GM12878 (cell line): Measurements from ENCODE around the gene SYNPO2L. TPM values are rescaled to one million over a fixed set of nuclear protein-coding genes. Genes with fewer than 3 reads are reported as not detected.

ENCODE experiments used
- ATAC-seq: fragments of 200-7000 bp; cut with Tn5 transposase; 3 replicates; pipeline ENCODE4 v1.9.1; 2020; ENCODE audit warnings: mild to moderate bottlenecking, moderate library complexity
- Bru-seq: library from RNA; stranded (reverse); fragments of 400-500 nt; gene quantifications from one replicate; lab custom pipeline; 2021; lab: Mats Ljungman, UMichigan
- BruChase-seq, 2 experiments: library from RNA; stranded (reverse); fragments of 400-500 nt; gene quantifications; one replicate each; lab custom pipeline; 2021; lab: Mats Ljungman, UMichigan
- BruUV-seq: library from RNA; stranded (reverse); fragments of 400-500 nt; replicated peaks from 2 replicates; lab custom pipeline; 2021; lab: Mats Ljungman, UMichigan
- CTCF ChIA-PET: fragments of 300-600 bp; sonication (Branson Sonifier 250); formaldehyde crosslinking; extraction: SDS; loops from one replicate; lab custom pipeline; 2021; ENCODE audit warnings: inconsistent platforms; lab: Yijun Ruan, JAX
- POLR2A ChIA-PET: fragments of 350-600 bp; formaldehyde crosslinking; extraction: SDS; loops from one replicate; lab custom pipeline; 2021; ENCODE audit warnings: inconsistent platforms; lab: Charles Lee
- RAD21 ChIA-PET: fragments of 300-600 bp; sonication (Branson Sonifier 250); formaldehyde crosslinking; loops from one replicate; lab custom pipeline; 2023; ENCODE audit warnings: antibody characterized with exemption; ENCODE audit not compliant: unreplicated experiment; lab: Charles Lee
- SMC1A ChIA-PET: fragments of 300-600 bp; sonication (Branson Sonifier 250); formaldehyde crosslinking; loops from one replicate; lab custom pipeline; 2023; ENCODE audit not compliant: unreplicated experiment, uncharacterized antibody; lab: Charles Lee
- DNase-seq: peaks from one replicate; pipeline ENCODE4 v3.0.0-alpha.2; 2011; ENCODE audit warnings: low read depth, low spot score
- FAIRE-seq: peaks from 3 replicates; lab custom pipeline; 2011; peaks lifted over from hg19 to GRCh38; lab: Jason Lieb, UNC
- H2AFZ ChIP-seq: 2 replicates; pipeline ENCODE4 v1.6.0; 2011; ENCODE audit warnings: low read depth, low read length, control low read depth; ENCODE audit not compliant: control insufficient read depth
- H3K27ac ChIP-seq: 2 replicates; pipeline ENCODE4 v1.5.1; 2011; ENCODE audit warnings: control low read depth; ENCODE audit not compliant: control insufficient read depth, insufficient read depth
- H3K27me3 ChIP-seq, 2 experiments: replicated peaks in 1 of 2; 2 replicates each; pipeline versions ENCODE4 v1.6.0 to v1.6.1; 2011; ENCODE audit warnings: low read length in 1 of 2; ENCODE audit not compliant: control insufficient read depth in 2 of 2, insufficient read depth in 2 of 2
- H3K36me3 ChIP-seq, 2 experiments: 2 replicates each; pipeline ENCODE4 v1.5.1; 2011; ENCODE audit warnings: low read length in 1 of 2; ENCODE audit not compliant: control insufficient read depth in 2 of 2, insufficient read depth in 2 of 2
- H3K4me1 ChIP-seq: 2 replicates; pipeline ENCODE4 v1.6.1; 2011; ENCODE audit warnings: mild to moderate bottlenecking, low read length, moderate library complexity, mixed read lengths; ENCODE audit not compliant: control insufficient read depth, insufficient read depth
- H3K4me2 ChIP-seq: 2 replicates; pipeline ENCODE4 v1.6.0; 2011; ENCODE audit warnings: control low read depth; ENCODE audit not compliant: control insufficient read depth, insufficient read depth
- H3K4me3 ChIP-seq: fragments of 200-600 bp; sonication (generic); 2 replicates; pipeline ENCODE4 v1.5.1; 2016
- H3K79me2 ChIP-seq: 2 replicates; pipeline ENCODE4 v1.6.0; 2011; ENCODE audit warnings: low read length; ENCODE audit not compliant: control insufficient read depth, insufficient read depth
- H3K9ac ChIP-seq: 2 replicates; pipeline ENCODE4 v1.8.0; 2011; ENCODE audit warnings: low read length, control low read depth, mixed read lengths; ENCODE audit not compliant: control insufficient read depth, insufficient read depth
- H3K9me3 ChIP-seq: replicated peaks from 3 replicates; pipeline ENCODE4 v1.5.1; 2011; ENCODE audit warnings: mild to moderate bottlenecking, low read length; ENCODE audit not compliant: control insufficient read depth, insufficient read depth
- H4K20me1 ChIP-seq: 2 replicates; pipeline ENCODE4 v1.6.0; 2011; ENCODE audit not compliant: control insufficient read depth, insufficient read depth
- BMI1 ChIP-seq: fragments of 450-650 bp; IDR thresholded peaks from 2 replicates; pipeline ENCODE4 v1.6.1; 2016; ENCODE audit warnings: mild to moderate bottlenecking, moderate library complexity, borderline replicate concordance
- CBFB ChIP-seq: IDR thresholded peaks from 2 replicates; pipeline ENCODE4 v1.6.1; 2016; ENCODE audit warnings: antibody characterized with exemption, low read depth
- EZH2 ChIP-seq: IDR thresholded peaks from 2 replicates; pipeline ENCODE4 v1.6.1; 2012; ENCODE audit warnings: low read depth, mild to moderate bottlenecking, control low read depth, inconsistent platforms, low read length, borderline replicate concordance; ENCODE audit not compliant: control insufficient read depth
- IKZF2 ChIP-seq, 2 experiments: fragments of 450-650 bp; IDR thresholded peaks; 2 replicates each; pipeline ENCODE4 v1.6.1; 2017; ENCODE audit warnings: mild to moderate bottlenecking in 2 of 2, moderate library complexity in 2 of 2
- NBN ChIP-seq: fragments of 450-650 bp; IDR thresholded peaks from 2 replicates; pipeline ENCODE4 v1.6.1; 2016
- NFYB ChIP-seq: IDR thresholded peaks from 2 replicates; pipeline ENCODE4 v1.6.1; 2011; ENCODE audit warnings: low read depth, mild to moderate bottlenecking, low read length, improper control_type of control experiment, moderate library complexity; ENCODE audit not compliant: insufficient read depth
- SIN3A ChIP-seq: IDR thresholded peaks from 2 replicates; pipeline ENCODE4 v1.6.1; 2012; ENCODE audit warnings: low read depth, low read length, improper control_type of control experiment
- SMAD1 ChIP-seq: fragments of 450-650 bp; IDR thresholded peaks from 2 replicates; pipeline ENCODE4 v1.6.1; 2018; ENCODE audit warnings: mild to moderate bottlenecking, low read depth; ENCODE audit not compliant: partially characterized antibody
- STAT3 ChIP-seq: IDR thresholded peaks from 2 replicates; pipeline ENCODE4 v1.6.1; 2011; ENCODE audit warnings: low read depth, low read length, improper control_type of control experiment
- TBL1XR1 ChIP-seq: IDR thresholded peaks from 2 replicates; pipeline ENCODE4 v1.6.1; 2012; ENCODE audit warnings: low read depth, low read length, improper control_type of control experiment
- ZNF274 ChIP-seq: IDR thresholded peaks from one replicate; pipeline ENCODE4 v1.8.0; 2011; ENCODE audit not compliant: insufficient read length, insufficient read depth
- whole genome bisulfite sequencing: methylation state at CpG from one replicate; pipeline ENCODE4 v1.1.6; 2016; ENCODE audit warnings: low lambda C conversion rate; ENCODE audit not compliant: insufficient replicate concordance, insufficient coverage; ENCODE audit errors: missing lambda C conversion rate; 5-methylcytosine and 5-hydroxymethylcytosine counted together
- in situ Hi-C: fragments of 300-500 bp; cut with MboI; formaldehyde crosslinking; loops from 9 replicates; pipeline ENCODE4 v1.14.3; 2018; ENCODE audit warnings: mixed read lengths
- intact Hi-C: fragments of 100-400 bp; cut with micrococcal nuclease; formaldehyde crosslinking; loops from one replicate; pipeline ENCODE4 v1.14.2; 2022; ENCODE audit not compliant: unreplicated experiment
- long read RNA-seq, 2 experiments: library from polyadenylated mRNA; unstranded; transcript quantifications; one replicate each; pipeline ENCODE4 v2.0.0, GENCODE V29; 2019 to 2020
- polyA minus RNA-seq, 3 experiments: library from RNA; depleted of rRNA, polyadenylated mRNA; stranded (reverse); fragments of >200 nt; gene quantifications; 2 replicates each; pipeline ENCODE4 v1.2.3, GENCODE V29; 2011
- polyA plus RNA-seq, 11 experiments: library from polyadenylated mRNA; depleted of rRNA in 4 of 11; unstranded in 6 of 11; stranded (reverse) in 5 of 11; fragments of >200 nt; fragmentation: Nextera tagmentation in 4 of 11; fragmentation: Illumina TruSeq in 1 of 11; extraction: Ambion mirVana in 4 of 11; extraction: Trizol in 1 of 11; gene quantifications; 1 replicate in 1 of 11; 2 replicates in 10 of 11; pipeline versions ENCODE4 v1.2.1 to v1.2.3, GENCODE V29; 2011 to 2016; ENCODE audit warnings: inconsistent platforms in 2 of 11, missing spikeins in 2 of 11, low read depth in 1 of 11
- total RNA-seq, 4 experiments: library from RNA; depleted of rRNA in 3 of 4; stranded (reverse); fragments of >200 nt in 3 of 4; fragmentation: Illumina TruSeq in 1 of 4; extraction: Trizol in 1 of 4; gene quantifications; 2 replicates each; pipeline versions ENCODE4 v1.2.1 to v1.2.3, GENCODE V29; 2013 to 2021
- TF ChIP-seq, protein P1 (sequence below): fragments of 450-650 bp; IDR thresholded peaks from 2 replicates; pipeline ENCODE4 v1.6.1; 2017; ENCODE audit warnings: mild to moderate bottlenecking, low read depth, inconsistent platforms; ENCODE audit not compliant: poor library complexity, severe bottlenecking
- TF ChIP-seq, protein P2 (sequence below): IDR thresholded peaks from 2 replicates; pipeline ENCODE4 v1.6.1; 2011; ENCODE audit warnings: mild to moderate bottlenecking, low read depth, low read length, moderate library complexity; ENCODE audit not compliant: insufficient replicate concordance

Gene SYNPO2L, protein sequence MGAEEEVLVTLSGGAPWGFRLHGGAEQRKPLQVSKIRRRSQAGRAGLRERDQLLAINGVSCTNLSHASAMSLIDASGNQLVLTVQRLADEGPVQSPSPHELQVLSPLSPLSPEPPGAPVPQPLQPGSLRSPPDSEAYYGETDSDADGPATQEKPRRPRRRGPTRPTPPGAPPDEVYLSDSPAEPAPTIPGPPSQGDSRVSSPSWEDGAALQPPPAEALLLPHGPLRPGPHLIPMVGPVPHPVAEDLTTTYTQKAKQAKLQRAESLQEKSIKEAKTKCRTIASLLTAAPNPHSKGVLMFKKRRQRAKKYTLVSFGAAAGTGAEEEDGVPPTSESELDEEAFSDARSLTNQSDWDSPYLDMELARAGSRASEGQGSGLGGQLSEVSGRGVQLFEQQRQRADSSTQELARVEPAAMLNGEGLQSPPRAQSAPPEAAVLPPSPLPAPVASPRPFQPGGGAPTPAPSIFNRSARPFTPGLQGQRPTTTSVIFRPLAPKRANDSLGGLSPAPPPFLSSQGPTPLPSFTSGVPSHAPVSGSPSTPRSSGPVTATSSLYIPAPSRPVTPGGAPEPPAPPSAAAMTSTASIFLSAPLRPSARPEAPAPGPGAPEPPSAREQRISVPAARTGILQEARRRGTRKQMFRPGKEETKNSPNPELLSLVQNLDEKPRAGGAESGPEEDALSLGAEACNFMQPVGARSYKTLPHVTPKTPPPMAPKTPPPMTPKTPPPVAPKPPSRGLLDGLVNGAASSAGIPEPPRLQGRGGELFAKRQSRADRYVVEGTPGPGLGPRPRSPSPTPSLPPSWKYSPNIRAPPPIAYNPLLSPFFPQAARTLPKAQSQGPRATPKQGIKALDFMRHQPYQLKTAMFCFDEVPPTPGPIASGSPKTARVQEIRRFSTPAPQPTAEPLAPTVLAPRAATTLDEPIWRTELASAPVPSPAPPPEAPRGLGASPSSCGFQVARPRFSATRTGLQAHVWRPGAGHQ
- total RNA-seq (2013; cell fraction: nucleolus; rRNA removed): 0.17 and 0.27 TPM in 2 replicates
- total RNA-seq (2014; rRNA removed): 0.33 and 0.40 TPM in 2 replicates
- 0.45 and 0.46 TPM in 2 replicates for total RNA-seq (2014; rRNA removed; fragmentation: Illumina TruSeq; extraction: Trizol)
- 2.3 and 2.6 TPM in 2 replicates for total RNA-seq (2021)
- polyA plus RNA-seq (2011; ENCODE audit: low read depth): 0.17 TPM
- 0.01 TPM in 1 of 2 replicates, not detected in the other for polyA plus RNA-seq (2011; rRNA removed)
- 0.03 and 0.08 TPM in 2 replicates for polyA plus RNA-seq (2011; cell fraction: cytosol; rRNA removed)
- polyA plus RNA-seq (2011; cell fraction: nucleus; rRNA removed): 0.06 and 0.07 TPM in 2 replicates
- 0.16 and 0.20 TPM in 2 replicates for polyA plus RNA-seq (2012)
- polyA plus RNA-seq (2014; fragmentation: Illumina TruSeq; extraction: Trizol): 1.2 and 1.3 TPM in 2 replicates
- under 1 TPM; 0.08 to 0.33 TPM for polyA plus RNA-seq (2014; fragmentation: Nextera tagmentation; extraction: Ambion mirVana)
- polyA plus RNA-seq (2014; rRNA removed): 0.90 TPM in 2 replicates
- polyA plus RNA-seq (2016; fragmentation: Nextera tagmentation; extraction: Ambion mirVana): 1 to 10 TPM in 1 of 2 experiments, under 1 TPM in 1; 0.73 to 1.3 TPM
- 0.05 TPM in 1 of 2 replicates, not detected in the other for polyA minus RNA-seq (2011; rRNA and poly(A)+ RNA removed)
- polyA minus RNA-seq (2011; cell fraction: cytosol; rRNA and poly(A)+ RNA removed): 0.40 TPM in 1 of 2 replicates, not detected in the other
- 0.10 and 0.12 TPM in 2 replicates for polyA minus RNA-seq (2011; cell fraction: nucleus; rRNA and poly(A)+ RNA removed)
- percentile 33 among the genes with signal in this experiment for Bru-seq, nascent RNA
- percentile 25 among the genes with signal in this experiment for BruChase-seq, experiment 1, labeled RNA remaining after a 6-hour chase
- percentile 22 among the genes with signal in this experiment for BruChase-seq, experiment 2, labeled RNA remaining after a 2-hour chase
- long read RNA-seq, experiment 1: 0 reads
- long read RNA-seq, experiment 2: 0 reads

DNA sequence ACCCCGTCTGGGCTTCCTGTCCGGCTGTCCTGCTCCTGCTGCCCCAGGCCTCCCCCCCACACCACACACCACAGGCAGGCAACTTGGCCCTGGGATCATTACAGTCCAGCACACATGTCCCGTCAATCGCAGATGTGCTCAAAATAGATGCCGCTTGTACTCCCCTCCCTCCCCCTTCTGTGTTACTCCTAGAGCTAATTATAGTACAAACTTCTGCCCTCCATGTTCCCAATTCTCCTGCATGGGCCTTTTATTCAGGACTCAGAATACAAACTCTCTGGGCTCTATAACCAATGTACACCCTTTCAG, at the start of gene SYNPO2L:
TSS of gene SYNPO2L (minus strand) at position 40 of the 309 bp plus-strand sequence. CDS start 107 bp downstream, outside the sequence.
- ATAC-seq (no peak), FAIRE-seq (no peak), DNase-seq (no peak)
- H3K9ac ChIP-seq: no peak within 1 kb of the TSS; the same call in 1 of the 2 replicates
- in situ Hi-C loops (no loop called here), intact Hi-C loops (loop anchor here (10.0 kb wide), 1 partner anchor 129 kb away; the partner anchor contains the start of genes CHCHD1 and ZSWIM8)
- H2AFZ ChIP-seq: peak within 1 kb of the TSS; percentile 60
- H3K4me3 ChIP-seq: peak within 1 kb of the TSS; percentile 32; the same call in 1 of the 2 replicates
- no peaks in the 10 kb centered on the region for H3K79me2 ChIP-seq
- SMC1A ChIA-PET: interaction anchor here (2.2 kb wide), 1 partner anchor 12 kb away, joined by 12 read pairs; no protein-coding TSS in a partner anchor
- RAD21 ChIA-PET: interaction anchor here (1.4 to 3.2 kb wide), 2 partner anchors 11 to 87 kb away, joined by 3 to 12 read pairs; no protein-coding TSS in a partner anchor
- POLR2A ChIA-PET: no interaction called here
- no TSS peak for BruUV-seq
- peaks cover 18% of the 10 kb centered on the region for H3K4me1 ChIP-seq
- peak within 1 kb of the TSS; percentile 59 for H3K4me2 ChIP-seq
- CTCF ChIA-PET: interaction anchor here (0.9 to 1.4 kb wide), 2 partner anchors 127 to 224 kb away, joined by 3 to 4 read pairs; no protein-coding TSS in a partner anchor
- H4K20me1 ChIP-seq: no peaks in the 10 kb centered on the region
- no peaks in the 10 kb centered on the region for H3K27me3 ChIP-seq
- 41% methylated on average over 5 of the region's 5 CpGs for WGBS
- peak within 1 kb of the TSS; percentile 50; the same call in 1 of the 2 replicates for H3K27ac ChIP-seq
- no peaks in the 10 kb centered on the region for H3K9me3 ChIP-seq
- no peaks in the 10 kb centered on the region for H3K36me3 ChIP-seq
- TF ChIP-seq, protein P1, sequence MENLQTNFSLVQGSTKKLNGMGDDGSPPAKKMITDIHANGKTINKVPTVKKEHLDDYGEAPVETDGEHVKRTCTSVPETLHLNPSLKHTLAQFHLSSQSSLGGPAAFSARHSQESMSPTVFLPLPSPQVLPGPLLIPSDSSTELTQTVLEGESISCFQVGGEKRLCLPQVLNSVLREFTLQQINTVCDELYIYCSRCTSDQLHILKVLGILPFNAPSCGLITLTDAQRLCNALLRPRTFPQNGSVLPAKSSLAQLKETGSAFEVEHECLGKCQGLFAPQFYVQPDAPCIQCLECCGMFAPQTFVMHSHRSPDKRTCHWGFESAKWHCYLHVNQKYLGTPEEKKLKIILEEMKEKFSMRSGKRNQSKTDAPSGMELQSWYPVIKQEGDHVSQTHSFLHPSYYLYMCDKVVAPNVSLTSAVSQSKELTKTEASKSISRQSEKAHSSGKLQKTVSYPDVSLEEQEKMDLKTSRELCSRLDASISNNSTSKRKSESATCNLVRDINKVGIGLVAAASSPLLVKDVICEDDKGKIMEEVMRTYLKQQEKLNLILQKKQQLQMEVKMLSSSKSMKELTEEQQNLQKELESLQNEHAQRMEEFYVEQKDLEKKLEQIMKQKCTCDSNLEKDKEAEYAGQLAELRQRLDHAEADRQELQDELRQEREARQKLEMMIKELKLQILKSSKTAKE: no peak
- TF ChIP-seq, protein P2, sequence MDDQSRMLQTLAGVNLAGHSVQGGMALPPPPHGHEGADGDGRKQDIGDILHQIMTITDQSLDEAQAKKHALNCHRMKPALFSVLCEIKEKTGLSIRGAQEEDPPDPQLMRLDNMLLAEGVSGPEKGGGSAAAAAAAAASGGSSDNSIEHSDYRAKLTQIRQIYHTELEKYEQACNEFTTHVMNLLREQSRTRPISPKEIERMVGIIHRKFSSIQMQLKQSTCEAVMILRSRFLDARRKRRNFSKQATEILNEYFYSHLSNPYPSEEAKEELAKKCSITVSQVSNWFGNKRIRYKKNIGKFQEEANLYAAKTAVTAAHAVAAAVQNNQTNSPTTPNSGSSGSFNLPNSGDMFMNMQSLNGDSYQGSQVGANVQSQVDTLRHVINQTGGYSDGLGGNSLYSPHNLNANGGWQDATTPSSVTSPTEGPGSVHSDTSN: no peak
- no peak for TF ChIP-seq IKZF2 (IDR thresholded peaks at IDR 0.05)
- TF ChIP-seq TBL1XR1: no peak
- TF ChIP-seq SIN3A: no peak
- no peak for TF ChIP-seq CBFB
- TF ChIP-seq BMI1: no peak
- no peak for TF ChIP-seq NBN
- no peak for TF ChIP-seq NFYB
- TF ChIP-seq ZNF274: no peak
- no peak for TF ChIP-seq STAT3
- TF ChIP-seq EZH2: no peak
- TF ChIP-seq SMAD1: no peak
